Measurements from ENCODE around the gene CREB3.

GRCh38 chr9:35696520-35697215 lies 35.8 kb upstream of the CREB3 start:
- peak; percentile 85 for TF ChIP-seq CTCF (IDR thresholded peaks at IDR 0.05; ENCODE audit: low read depth, low read length, missing input control)
- TF ChIP-seq EGR1 (IDR thresholded peaks at IDR 0.05; ENCODE audit: low read depth in 2 of 2): no peak
- no peak for TF ChIP-seq TAF1 (conservative IDR thresholded peaks at IDR 0.05)
- TF ChIP-seq YY1 (IDR thresholded peaks at IDR 0.05): no peak
- no peak for TF ChIP-seq SP1 (IDR thresholded peaks at IDR 0.05)
- TF ChIP-seq, protein P1, sequence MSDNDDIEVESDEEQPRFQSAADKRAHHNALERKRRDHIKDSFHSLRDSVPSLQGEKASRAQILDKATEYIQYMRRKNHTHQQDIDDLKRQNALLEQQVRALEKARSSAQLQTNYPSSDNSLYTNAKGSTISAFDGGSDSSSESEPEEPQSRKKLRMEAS (IDR thresholded peaks at IDR 0.05): no peak
- TF ChIP-seq, protein P2, sequence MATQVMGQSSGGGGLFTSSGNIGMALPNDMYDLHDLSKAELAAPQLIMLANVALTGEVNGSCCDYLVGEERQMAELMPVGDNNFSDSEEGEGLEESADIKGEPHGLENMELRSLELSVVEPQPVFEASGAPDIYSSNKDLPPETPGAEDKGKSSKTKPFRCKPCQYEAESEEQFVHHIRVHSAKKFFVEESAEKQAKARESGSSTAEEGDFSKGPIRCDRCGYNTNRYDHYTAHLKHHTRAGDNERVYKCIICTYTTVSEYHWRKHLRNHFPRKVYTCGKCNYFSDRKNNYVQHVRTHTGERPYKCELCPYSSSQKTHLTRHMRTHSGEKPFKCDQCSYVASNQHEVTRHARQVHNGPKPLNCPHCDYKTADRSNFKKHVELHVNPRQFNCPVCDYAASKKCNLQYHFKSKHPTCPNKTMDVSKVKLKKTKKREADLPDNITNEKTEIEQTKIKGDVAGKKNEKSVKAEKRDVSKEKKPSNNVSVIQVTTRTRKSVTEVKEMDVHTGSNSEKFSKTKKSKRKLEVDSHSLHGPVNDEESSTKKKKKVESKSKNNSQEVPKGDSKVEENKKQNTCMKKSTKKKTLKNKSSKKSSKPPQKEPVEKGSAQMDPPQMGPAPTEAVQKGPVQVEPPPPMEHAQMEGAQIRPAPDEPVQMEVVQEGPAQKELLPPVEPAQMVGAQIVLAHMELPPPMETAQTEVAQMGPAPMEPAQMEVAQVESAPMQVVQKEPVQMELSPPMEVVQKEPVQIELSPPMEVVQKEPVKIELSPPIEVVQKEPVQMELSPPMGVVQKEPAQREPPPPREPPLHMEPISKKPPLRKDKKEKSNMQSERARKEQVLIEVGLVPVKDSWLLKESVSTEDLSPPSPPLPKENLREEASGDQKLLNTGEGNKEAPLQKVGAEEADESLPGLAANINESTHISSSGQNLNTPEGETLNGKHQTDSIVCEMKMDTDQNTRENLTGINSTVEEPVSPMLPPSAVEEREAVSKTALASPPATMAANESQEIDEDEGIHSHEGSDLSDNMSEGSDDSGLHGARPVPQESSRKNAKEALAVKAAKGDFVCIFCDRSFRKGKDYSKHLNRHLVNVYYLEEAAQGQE (IDR thresholded peaks at IDR 0.05): no peak
- TF ChIP-seq ATF3 (IDR thresholded peaks at IDR 0.05): no peak

Data from liver (tissue), 3 donors.